Spleen (tissue), 7 donors: ENCODE measurements around the gene DBNDD1.

ENCODE experiments used
- CTCF ChIP-seq, 11 experiments: fragments of 200-600 bp in 7 of 11; fragments of 450-650 bp in 4 of 11; sonication (generic) in 4 of 11; IDR thresholded peaks in 8 of 11; conservative IDR thresholded peaks in 3 of 11; 1 replicate in 7 of 11; 2 replicates in 4 of 11; pipeline versions ENCODE4 v1.4.0 to v1.8.0; 2016 to 2021; ENCODE audit warnings: antibody characterized with exemption in 11 of 11, inconsistent platforms in 4 of 11, mild to moderate bottlenecking in 1 of 11
- POLR2A ChIP-seq, 3 donors: fragments of 450-650 bp; IDR thresholded peaks; one replicate each; pipeline ENCODE4 v1.5.1; 2017; ENCODE audit warnings: antibody characterized with exemption in 3 of 3, mild to moderate bottlenecking in 1 of 3
- donor health status: DM: no; HTN: no; CAD: no; lungs with moderate emphysema.
- donor health status: DM: no; HTN: no; CAD: no.
- donor health status: DM: no; HTN: no; CAD: no.

GRCh38 chr16:90022209-90023077 lies 3.2 kb upstream of the DBNDD1 start:
- peak in 3 of 11 experiments; percentile 34 to 47 (median 37) for TF ChIP-seq CTCF (IDR thresholded peaks at IDR 0.05 in 8 of 11, conservative IDR thresholded peaks at IDR 0.05 in 3 of 11)
- no peak for TF ChIP-seq POLR2A (IDR thresholded peaks at IDR 0.05)
